Astrocyte (in vitro differentiated cells and primary cell): ENCODE data around the gene AADAT.

ENCODE experiments used
- EZH2 ChIP-seq: IDR thresholded peaks from 2 replicates; pipeline ENCODE4 v1.6.1; 2012; ENCODE audit warnings: mild to moderate bottlenecking, low read length, inconsistent platforms; ENCODE audit not compliant: insufficient read depth
- TF ChIP-seq, protein P1 (sequence below): IDR thresholded peaks from 2 replicates; pipeline ENCODE4 v1.5.1; 2011; ENCODE audit warnings: low read depth, mild to moderate bottlenecking, inconsistent platforms, low read length, moderate library complexity; ENCODE audit not compliant: insufficient read depth

DNA sequence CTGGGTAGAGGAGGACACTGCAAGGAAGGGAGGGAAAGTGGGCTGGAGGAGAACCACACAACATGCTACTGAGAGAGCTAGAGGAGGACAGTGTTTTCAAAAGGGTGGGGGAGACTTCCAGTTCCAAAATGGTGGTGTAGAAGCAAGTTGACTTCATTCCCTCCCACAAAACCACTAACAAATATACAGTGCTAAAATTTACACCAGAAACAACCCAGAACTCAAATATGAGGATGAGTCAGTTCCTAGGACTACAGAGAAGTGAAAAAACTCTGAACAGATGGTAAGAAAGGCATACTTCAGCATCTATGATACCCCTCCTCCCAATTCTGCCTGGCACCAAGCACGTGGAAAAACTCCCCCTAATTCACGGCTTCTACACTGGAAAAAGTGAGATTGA lies 9.8 kb downstream of the AADAT start:
- TF ChIP-seq, protein P1, sequence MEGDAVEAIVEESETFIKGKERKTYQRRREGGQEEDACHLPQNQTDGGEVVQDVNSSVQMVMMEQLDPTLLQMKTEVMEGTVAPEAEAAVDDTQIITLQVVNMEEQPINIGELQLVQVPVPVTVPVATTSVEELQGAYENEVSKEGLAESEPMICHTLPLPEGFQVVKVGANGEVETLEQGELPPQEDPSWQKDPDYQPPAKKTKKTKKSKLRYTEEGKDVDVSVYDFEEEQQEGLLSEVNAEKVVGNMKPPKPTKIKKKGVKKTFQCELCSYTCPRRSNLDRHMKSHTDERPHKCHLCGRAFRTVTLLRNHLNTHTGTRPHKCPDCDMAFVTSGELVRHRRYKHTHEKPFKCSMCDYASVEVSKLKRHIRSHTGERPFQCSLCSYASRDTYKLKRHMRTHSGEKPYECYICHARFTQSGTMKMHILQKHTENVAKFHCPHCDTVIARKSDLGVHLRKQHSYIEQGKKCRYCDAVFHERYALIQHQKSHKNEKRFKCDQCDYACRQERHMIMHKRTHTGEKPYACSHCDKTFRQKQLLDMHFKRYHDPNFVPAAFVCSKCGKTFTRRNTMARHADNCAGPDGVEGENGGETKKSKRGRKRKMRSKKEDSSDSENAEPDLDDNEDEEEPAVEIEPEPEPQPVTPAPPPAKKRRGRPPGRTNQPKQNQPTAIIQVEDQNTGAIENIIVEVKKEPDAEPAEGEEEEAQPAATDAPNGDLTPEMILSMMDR: no peak
- TF ChIP-seq EZH2: no peak
